GM18526 (cell line): Measurements from ENCODE around the gene DOP1A.

Source experiments
- POLR2A ChIP-seq: IDR thresholded peaks from 3 replicates; pipeline ENCODE4 v1.6.1; 2011; ENCODE audit not compliant: insufficient read length; ENCODE audit errors: extremely low read depth

The DOP1A gene

GRCh38 chr6:83068616-83069015, 1.1 kb downstream of the DOP1A start:
- TF ChIP-seq POLR2A: no peak

GRCh38 chr6:83069633-83070032, 2.2 kb downstream of the DOP1A start:
- no peak for TF ChIP-seq POLR2A

- TF ChIP-seq POLR2A: no peak
Measured at GRCh38 chr6:83071023-83071422, 3.6 kb downstream of the DOP1A start.

GRCh38 chr6:83071707-83072106, 4.2 kb downstream of the DOP1A start:
- TF ChIP-seq POLR2A: no peak

GRCh38 chr6:83072726-83073125, 5.3 kb downstream of the DOP1A start:
- TF ChIP-seq POLR2A: no peak

- no peak for TF ChIP-seq POLR2A
Measured at GRCh38 chr6:83073615-83074014, 6.1 kb downstream of the DOP1A start.

GRCh38 chr6:83083476-83083875, 16.0 kb downstream of the DOP1A start:
- no peak for TF ChIP-seq POLR2A

GRCh38 chr6:83086751-83087150, 19.3 kb downstream of the DOP1A start:
- peak; percentile 36 for TF ChIP-seq POLR2A

- no peak for TF ChIP-seq POLR2A
Measured at GRCh38 chr6:83092756-83093399, 25.4 kb downstream of the DOP1A start.

- no peak for TF ChIP-seq POLR2A
Measured at GRCh38 chr6:83096791-83097190, 29.3 kb downstream of the DOP1A start.

GRCh38 chr6:83097204-83097603, 29.7 kb downstream of the DOP1A start:
- TF ChIP-seq POLR2A: no peak

GRCh38 chr6:83097675-83098074, 30.2 kb downstream of the DOP1A start:
- TF ChIP-seq POLR2A: no peak

GRCh38 chr6:83098589-83098988, 31.1 kb downstream of the DOP1A start:
- no peak for TF ChIP-seq POLR2A

GRCh38 chr6:83108378-83108777, 40.9 kb downstream of the DOP1A start:
- TF ChIP-seq POLR2A: no peak

- TF ChIP-seq POLR2A: no peak
Measured at GRCh38 chr6:83113258-83113657, 45.8 kb downstream of the DOP1A start.

- TF ChIP-seq POLR2A: no peak
Measured at GRCh38 chr6:83114164-83114563, 46.7 kb downstream of the DOP1A start.

GRCh38 chr6:83117802-83118201, 50.3 kb downstream of the DOP1A start:
- TF ChIP-seq POLR2A: no peak
